HG03565 (cell line): Measurements from ENCODE around the gene HSD17B14.
"Not testable (repeated sequence)": the region's sequence is repeated elsewhere in the genome, so short reads cannot be mapped to it uniquely, and the experiment has no call there.

ENCODE experiments used
- ATAC-seq: cut with Tn5 transposase; IDR thresholded peaks from one replicate; pipeline ENCODE4 v1.9.1; 2021; ENCODE audit warnings: mild to moderate bottlenecking, moderate library complexity; ENCODE audit not compliant: unreplicated experiment

HSD17B14 gene

DNA sequence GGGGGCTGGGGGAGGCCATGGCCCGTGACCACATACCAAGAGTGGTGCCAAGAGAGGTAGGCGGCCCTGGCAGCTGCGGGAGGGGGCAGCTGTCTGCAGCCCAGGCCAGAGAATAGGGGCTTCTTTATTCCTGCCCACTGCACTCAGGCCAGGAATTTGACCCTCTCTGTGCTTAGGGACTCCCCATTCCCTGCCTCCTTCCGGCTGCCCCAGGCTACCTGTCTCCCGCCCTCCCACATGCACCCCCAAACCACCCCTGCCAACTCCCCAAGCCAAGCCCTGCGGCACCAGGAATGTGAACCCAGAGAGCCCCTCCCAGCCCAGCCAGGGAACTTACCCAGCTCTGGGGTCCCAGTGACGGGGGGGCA lies 31.4 kb upstream of the HSD17B14 start:
- ATAC-seq: no peak

DNA sequence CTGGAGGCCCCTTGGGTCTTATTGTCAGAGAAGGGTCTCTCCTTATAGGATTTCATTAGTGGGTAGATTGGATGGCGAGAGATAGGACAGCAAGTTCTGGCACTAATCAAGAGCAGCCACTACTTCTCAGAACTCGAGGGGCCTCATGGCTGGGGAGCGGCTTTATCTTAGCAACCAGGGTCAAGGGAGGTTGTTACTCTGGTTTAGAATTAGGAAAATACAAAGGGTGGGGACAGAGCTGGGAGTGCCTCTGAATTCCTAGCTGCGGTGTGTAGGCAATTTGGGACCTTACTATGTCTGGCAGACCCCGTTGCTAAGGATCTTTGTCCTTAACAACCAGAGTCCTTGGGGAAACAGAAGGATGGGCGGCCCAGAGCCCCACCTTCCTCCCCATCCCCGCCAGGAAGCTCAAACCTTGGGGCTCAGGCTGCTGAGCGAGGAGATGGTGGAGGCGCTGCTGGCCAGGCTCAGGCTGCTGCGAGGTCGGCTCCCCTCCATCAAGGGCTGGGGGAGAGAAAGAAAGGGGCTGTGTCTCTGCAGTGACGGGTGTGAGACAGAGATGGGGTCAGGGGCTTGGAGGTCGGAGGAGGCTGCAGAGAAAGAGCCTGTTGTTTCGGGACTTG lies 30.9 kb upstream of the HSD17B14 start:
- no peak for ATAC-seq

DNA sequence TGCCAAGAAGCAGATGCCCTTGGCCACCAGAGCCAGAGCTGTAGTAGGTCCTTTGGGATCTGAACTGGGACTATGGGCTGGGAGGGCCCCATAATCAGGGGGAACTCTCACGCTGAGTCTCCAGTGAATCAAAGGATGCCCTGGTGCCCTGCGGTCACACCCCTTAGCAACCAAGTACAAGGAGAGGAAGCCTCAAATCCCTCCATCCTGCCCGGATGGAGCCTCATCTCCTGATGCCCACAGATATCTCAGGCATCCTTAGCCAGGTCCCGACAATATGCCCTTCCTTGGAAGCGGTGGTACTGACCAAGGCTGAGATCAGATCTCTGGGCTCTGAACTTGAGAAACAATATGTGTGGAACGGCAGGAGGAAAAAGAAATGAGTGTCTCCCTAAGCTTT lies 30.4 kb upstream of the HSD17B14 start:
- ATAC-seq: no peak

- no peak for ATAC-seq
These were observed 26.5 kb upstream of the HSD17B14 start for GRCh38 chr19:48862827-48863226.

DNA sequence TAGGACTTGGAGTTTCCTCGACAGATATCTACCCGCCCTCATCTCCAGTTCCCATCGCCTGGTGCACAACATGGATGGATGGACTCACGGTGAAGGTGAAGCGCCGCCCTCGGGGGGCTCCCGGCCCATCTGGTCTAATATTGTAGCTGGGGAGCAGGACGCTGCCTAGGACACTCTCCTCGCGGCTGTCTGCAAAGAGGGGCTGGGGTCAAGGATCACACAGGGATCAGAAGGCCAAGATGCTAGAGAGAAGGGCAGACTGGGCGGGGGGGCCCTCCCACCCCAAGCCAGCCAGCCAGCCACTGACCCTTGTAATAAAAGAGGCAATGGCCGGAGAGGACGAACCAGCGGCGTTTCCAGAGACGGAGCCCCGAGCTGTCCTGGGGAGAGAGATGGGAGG lies 25.0 kb upstream of the HSD17B14 start:
- no peak for ATAC-seq

DNA sequence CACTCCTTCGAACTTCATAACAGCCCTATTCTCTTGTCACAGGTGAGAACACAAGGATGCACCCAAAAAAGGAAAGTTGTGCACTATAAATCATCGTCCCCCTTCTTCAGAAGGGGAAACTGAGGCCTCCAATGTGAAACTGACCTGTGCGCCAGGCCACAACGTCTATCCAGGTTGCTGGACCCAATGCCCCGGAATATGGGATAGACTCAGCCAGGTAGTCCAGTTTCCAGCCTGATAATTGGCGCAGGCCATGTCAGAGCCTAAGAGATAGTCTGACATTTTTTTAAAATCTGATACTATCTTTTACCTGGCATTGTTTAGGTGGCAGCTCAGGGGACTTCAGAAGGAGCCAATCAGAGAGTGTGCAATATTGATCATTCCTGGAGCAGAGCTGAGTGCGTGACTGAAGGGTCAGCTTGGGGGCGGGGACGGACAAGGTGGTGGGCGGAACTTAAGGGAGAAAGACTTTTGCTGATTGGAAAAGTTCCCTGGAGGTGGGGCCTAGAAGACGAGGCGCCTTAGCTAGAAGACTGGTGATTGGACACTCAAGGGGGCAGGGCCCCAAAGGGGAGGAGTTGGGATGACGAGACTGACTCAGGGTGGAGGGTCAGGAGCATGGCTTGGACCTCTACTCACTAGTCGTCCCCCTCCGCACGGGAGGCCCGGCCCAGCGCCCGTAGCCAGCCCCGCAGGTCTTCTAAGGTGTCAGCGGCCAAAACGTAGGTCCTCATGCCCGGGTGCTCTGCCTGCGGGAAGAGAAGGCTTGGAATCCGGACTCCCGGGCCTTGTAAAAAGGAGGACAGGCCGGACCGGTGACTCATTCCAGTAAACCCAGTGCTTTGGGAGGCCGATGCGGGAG lies 23.7 kb upstream of the HSD17B14 start:
- ATAC-seq: no peak

GRCh38 chr19:48858984-48859710 lies 22.9 kb upstream of the HSD17B14 start:
- ATAC-seq: no peak

DNA sequence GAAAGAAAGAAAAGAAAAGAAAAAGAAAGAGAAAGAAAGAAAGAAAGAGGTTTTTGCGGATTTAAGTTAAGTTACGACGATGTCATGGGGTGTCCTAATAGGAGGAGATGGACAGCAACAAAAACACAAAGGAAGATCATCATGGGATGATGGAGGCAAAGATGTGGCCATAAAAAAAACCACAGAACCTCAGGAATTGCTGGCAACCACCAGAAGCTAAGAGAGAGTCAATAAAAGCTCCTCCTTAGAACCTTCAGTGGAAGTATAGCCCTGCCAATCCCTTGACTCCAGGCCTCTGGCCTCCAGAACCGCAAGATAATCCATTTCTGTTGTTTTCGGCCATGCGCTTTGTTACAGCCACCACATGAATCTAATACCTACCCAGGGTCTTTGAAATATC lies 20.6 kb upstream of the HSD17B14 start:
- no peak for ATAC-seq

DNA sequence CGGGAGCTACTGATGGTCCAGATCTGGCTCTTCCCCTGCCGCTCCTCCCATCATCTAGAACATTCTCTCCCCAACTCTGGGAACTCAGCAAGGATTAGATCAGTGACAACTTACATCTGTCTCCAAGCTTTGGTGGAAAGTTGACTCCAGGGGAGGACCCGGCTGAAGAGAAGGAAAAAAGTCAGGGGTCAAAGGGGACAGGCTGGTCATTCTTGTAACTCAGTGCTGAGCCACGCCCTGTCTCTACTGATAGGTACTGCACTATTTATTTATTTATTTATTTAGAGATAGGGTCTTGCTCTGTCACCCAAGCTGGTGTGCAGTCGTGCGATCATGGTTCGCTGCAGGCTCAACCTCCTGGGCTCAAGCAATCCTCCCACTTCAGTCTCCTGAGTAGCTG lies 17.8 kb upstream of the HSD17B14 start:
- ATAC-seq: no peak

DNA sequence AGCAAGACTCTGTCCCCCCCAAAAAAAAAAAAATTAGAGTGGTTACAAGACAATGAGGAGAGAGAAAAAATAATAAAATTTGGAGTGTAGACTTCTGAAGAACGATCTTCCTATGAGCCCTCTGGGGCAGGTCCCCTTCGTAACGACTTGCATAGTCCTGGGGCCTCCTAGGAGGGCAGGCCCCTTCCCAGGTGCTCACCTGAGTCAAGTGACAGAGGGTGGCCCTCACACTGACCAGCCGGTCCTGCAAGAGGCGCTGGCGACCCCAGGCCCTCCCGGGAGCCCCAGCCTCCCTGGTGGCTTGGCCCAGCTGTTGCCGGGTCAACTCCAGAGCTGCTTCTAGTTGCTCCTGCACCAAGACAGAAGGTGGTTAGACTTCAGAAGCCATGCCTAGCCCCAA lies 17.2 kb upstream of the HSD17B14 start:
- ATAC-seq: no peak

GRCh38 chr19:48852292-48852691 lies 16.0 kb upstream of the HSD17B14 start:
- no peak for ATAC-seq

GRCh38 chr19:48846659-48847058 lies 10.4 kb upstream of the HSD17B14 start:
- ATAC-seq: not testable (repeated sequence)

- no peak for ATAC-seq
These were observed 9.1 kb upstream of the HSD17B14 start for GRCh38 chr19:48845384-48845783.

GRCh38 chr19:48844472-48844871 lies 8.2 kb upstream of the HSD17B14 start:
- no peak for ATAC-seq

GRCh38 chr19:48842789-48843162 lies 6.5 kb upstream of the HSD17B14 start:
- no peak for ATAC-seq

DNA sequence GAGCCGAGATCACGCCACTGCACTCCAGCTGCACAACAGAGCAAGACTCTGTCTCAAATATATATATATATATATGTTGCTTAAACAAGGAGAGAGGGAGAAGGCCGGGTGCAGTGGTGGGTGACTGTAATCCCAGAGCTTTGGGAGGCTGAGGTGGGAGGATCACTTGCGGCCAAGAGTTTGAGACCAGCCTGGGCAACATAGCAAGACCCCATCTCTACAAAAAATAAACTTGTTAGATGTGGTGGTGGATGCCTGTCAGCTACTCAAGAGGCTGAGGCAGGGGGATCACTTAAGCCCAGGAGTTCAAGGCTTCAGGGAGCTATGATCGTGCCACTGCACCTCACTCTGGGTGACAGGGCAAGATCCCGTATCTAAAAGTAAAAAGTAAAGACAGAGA lies 5.3 kb upstream of the HSD17B14 start:
- ATAC-seq: no peak

GRCh38 chr19:48841047-48841446 lies 4.8 kb upstream of the HSD17B14 start:
- ATAC-seq: no peak

- no peak for ATAC-seq
These were observed 1.4 kb upstream of the HSD17B14 start for GRCh38 chr19:48837687-48838086.

DNA sequence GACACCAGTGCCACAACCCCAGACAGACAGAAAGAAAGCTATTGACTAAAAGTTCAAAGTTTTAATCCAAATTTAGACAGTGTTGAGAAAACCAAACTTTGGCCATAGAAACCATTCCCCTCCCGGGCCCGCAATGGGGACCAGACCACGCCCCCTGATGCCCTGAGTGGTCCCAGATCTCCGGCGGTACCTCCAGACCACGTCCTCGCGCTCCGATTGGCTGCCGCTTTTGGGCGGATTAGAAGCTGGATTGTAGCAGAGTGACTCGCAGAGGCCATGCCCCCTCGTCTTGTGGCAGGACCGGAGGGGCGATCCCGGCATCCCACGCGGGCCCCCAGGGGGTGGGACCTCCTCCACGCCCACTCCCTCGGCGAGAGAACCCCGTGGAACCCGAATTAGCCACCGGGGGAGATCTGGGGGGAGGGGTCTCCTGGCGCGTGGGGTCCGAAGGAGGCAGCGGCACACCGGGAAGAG lies 797 bp upstream of the HSD17B14 start:
- peak; percentile 69 for ATAC-seq

DNA sequence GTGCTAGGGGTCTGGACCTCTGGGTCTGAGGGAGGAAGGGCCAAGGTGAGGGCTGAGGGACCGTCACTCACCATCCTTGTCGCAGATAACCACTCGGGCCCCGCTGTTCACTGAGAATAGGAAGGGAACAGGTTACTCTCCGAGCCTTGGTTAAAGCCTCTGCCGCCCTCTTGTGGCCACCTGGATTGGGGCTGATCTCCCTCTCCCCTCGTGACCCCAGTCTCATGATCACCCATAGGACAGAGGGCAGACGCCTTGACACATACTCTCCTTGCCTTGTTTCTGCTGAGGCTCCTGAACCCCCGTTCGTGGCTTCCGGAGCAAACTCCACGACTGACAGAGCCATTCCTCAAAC lies 580 bp downstream of the HSD17B14 start:
- ATAC-seq: peak; percentile 65

DNA sequence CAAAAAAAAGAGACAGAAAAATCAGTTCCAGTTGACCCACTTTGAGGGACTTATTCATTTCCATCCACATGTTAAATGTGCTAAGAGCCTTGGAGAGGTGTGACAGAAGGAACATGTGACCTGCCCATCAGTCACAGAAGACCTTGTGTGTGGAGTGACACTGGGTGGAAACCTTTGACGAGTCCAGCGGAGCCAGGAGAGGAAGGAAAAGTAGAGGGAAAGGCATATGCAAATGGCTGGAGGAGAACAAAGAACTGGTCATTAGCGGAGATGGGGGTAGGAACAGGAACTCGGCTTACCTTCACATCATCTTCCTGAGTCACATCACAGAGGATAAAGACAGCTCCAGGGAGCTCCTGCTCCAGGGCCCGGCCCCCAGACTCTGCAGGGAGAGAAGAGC lies 2.3 kb downstream of the HSD17B14 start:
- no peak for ATAC-seq

- no peak for ATAC-seq
These were observed 3.2 kb downstream of the HSD17B14 start for GRCh38 chr19:48833049-48833448.
